Body of pancreas (tissue), 4 donors: ENCODE results near the gene NEK11.

Experiments
- CTCF ChIP-seq, 7 experiments: fragments of 450-650 bp in 4 of 7; fragments of 200-600 bp in 3 of 7; sonication (generic) in 3 of 7; IDR thresholded peaks; one replicate each; pipeline ENCODE4 v1.5.1; 2016 to 2019; ENCODE audit warnings: antibody characterized with exemption in 7 of 7
- POLR2A ChIP-seq, 3 donors: fragments of 450-650 bp; IDR thresholded peaks; one replicate each; pipeline ENCODE4 v1.6.1; 2016; ENCODE audit warnings: antibody characterized with exemption in 3 of 3, mild to moderate bottlenecking in 2 of 3

GRCh38 chr3:131048030-131048429, 21.4 kb downstream of the NEK11 start:
- TF ChIP-seq CTCF (IDR thresholded peaks at IDR 0.05) (no peak), POLR2A (IDR thresholded peaks at IDR 0.05) (no peak)
